Peyer's patch (tissue), 4 donors: ENCODE results near the gene SERPINB4. TPM values are rescaled to one million over a fixed set of nuclear protein-coding genes. Genes with fewer than 3 reads are reported as not detected.

Experiments used
- DNase-seq, 3 donors: peaks; one replicate each; pipeline ENCODE4 v3.0.0-alpha.2; 2017 to 2019
- H3K27ac ChIP-seq, 4 donors: fragments of 200-600 bp; sonication (generic); one replicate each; pipeline ENCODE4 v1.5.1; 2016 to 2019
- H3K27me3 ChIP-seq, 2 donors: fragments of 200-600 bp; sonication (generic); one replicate each; pipeline ENCODE4 v1.5.1; 2019
- H3K36me3 ChIP-seq, 3 donors: fragments of 200-600 bp; sonication (generic); one replicate each; pipeline ENCODE4 v1.5.1; 2016 to 2019
- H3K4me1 ChIP-seq, 4 donors: fragments of 200-600 bp; sonication (generic); one replicate each; pipeline ENCODE4 v1.5.1; 2016 to 2019
- H3K4me3 ChIP-seq, 4 donors: fragments of 200-600 bp; sonication (generic); 1 replicate in 3 of 4; 2 replicates in 1 of 4; pipeline ENCODE4 v1.5.1; 2016 to 2019; ENCODE audit warnings: mild to moderate bottlenecking in 1 of 4
- H3K9me3 ChIP-seq, 4 donors: fragments of 200-600 bp; sonication (generic); one replicate each; pipeline ENCODE4 v1.5.1; 2016 to 2019; ENCODE audit warnings: mild to moderate bottlenecking in 1 of 4
- CTCF ChIP-seq, 6 experiments: fragments of 450-650 bp in 4 of 6; fragments of 200-600 bp in 2 of 6; sonication (generic) in 1 of 6; IDR thresholded peaks; one replicate each; pipeline ENCODE4 v1.5.1; 2017 to 2019; ENCODE audit warnings: antibody characterized with exemption in 6 of 6, mild to moderate bottlenecking in 3 of 6, moderate library complexity in 1 of 6
- POLR2A ChIP-seq, 2 donors: fragments of 450-650 bp; IDR thresholded peaks; one replicate each; pipeline ENCODE4 v1.5.1; 2017; ENCODE audit warnings: antibody characterized with exemption in 2 of 2, mild to moderate bottlenecking in 2 of 2, moderate library complexity in 2 of 2
- total RNA-seq, 4 donors: library from RNA; depleted of rRNA; stranded (reverse); fragments of >200 nt; gene quantifications; one replicate each; pipeline ENCODE4 v1.1.0, GENCODE V29; 2016

The SERPINB4 gene
- total RNA-seq, 4 donors from 2014 or later = not detected

- Histone ChIP-seq H3K9me3 (no peaks in the 10 kb centered on the region), H3K27me3 (no peaks in the 10 kb centered on the region), H3K27ac (no peak overlapping the region), H3K4me1 (no peaks in the 10 kb centered on the region), H3K36me3 (no peaks in the 10 kb centered on the region), H3K4me3 (no peak overlapping the region)
- no peak for DNase-seq
- TF ChIP-seq POLR2A (IDR thresholded peaks at IDR 0.05) (no peak), CTCF (IDR thresholded peaks at IDR 0.05) (no peak)
Observed at GRCh38 chr18:63613420-63613819, 30.6 kb downstream of the SERPINB4 start.

- TF ChIP-seq POLR2A (IDR thresholded peaks at IDR 0.05) (no peak), CTCF (IDR thresholded peaks at IDR 0.05) (no peak)
- Histone ChIP-seq H3K27ac (no peak overlapping the region), H3K4me3 (no peak overlapping the region), H3K27me3 (no peaks in the 10 kb centered on the region), H3K4me1 (no peaks in the 10 kb centered on the region), H3K36me3 (no peaks in the 10 kb centered on the region), H3K9me3 (no peaks in the 10 kb centered on the region)
- no peak for DNase-seq
Observed at GRCh38 chr18:63606526-63606925, 37.5 kb downstream of the SERPINB4 start.

- H3K4me3 ChIP-seq = no peak overlapping the region
- no peaks in the 10 kb centered on the region for H3K4me1 ChIP-seq
- H3K9me3 ChIP-seq = no peaks in the 10 kb centered on the region
- no peak overlapping the region for H3K27ac ChIP-seq
- DNase-seq = no peak
- no peaks in the 10 kb centered on the region for H3K27me3 ChIP-seq
- no peaks in the 10 kb centered on the region for H3K36me3 ChIP-seq
- TF ChIP-seq POLR2A (IDR thresholded peaks at IDR 0.05) = no peak
- no peak for TF ChIP-seq CTCF (IDR thresholded peaks at IDR 0.05)
Observed at GRCh38 chr18:63604791-63605567, 39.1 kb downstream of the SERPINB4 start.

- TF ChIP-seq POLR2A (IDR thresholded peaks at IDR 0.05) (no peak), CTCF (IDR thresholded peaks at IDR 0.05) (no peak)
- H3K27ac ChIP-seq = no peak overlapping the region
- H3K36me3 ChIP-seq = no peaks in the 10 kb centered on the region
- H3K4me3 ChIP-seq = no peak overlapping the region
- no peak for DNase-seq
- H3K27me3 ChIP-seq = no peaks in the 10 kb centered on the region
- H3K9me3 ChIP-seq = no peaks in the 10 kb centered on the region
- no peaks in the 10 kb centered on the region for H3K4me1 ChIP-seq
Observed at GRCh38 chr18:63603772-63604171, 40.3 kb downstream of the SERPINB4 start.

- no peaks in the 10 kb centered on the region for H3K4me1 ChIP-seq
- no peak overlapping the region for H3K27ac ChIP-seq
- H3K4me3 ChIP-seq = no peak overlapping the region
- no peaks in the 10 kb centered on the region for H3K9me3 ChIP-seq
- H3K27me3 ChIP-seq = no peaks in the 10 kb centered on the region
- TF ChIP-seq POLR2A (IDR thresholded peaks at IDR 0.05) = no peak
- no peak for TF ChIP-seq CTCF (IDR thresholded peaks at IDR 0.05)
- H3K36me3 ChIP-seq = no peaks in the 10 kb centered on the region
- DNase-seq = no peak
Observed at GRCh38 chr18:63603355-63603754, 40.7 kb downstream of the SERPINB4 start.
